GM12874 (cell line): ENCODE measurements around the gene MAPKAP1.

Source experiments
- CTCF ChIP-seq: IDR thresholded peaks from 2 replicates; pipeline ENCODE4 v1.5.1; 2011; ENCODE audit warnings: low read depth, mild to moderate bottlenecking, control low read depth, low read length, moderate library complexity; ENCODE audit not compliant: insufficient read depth

The MAPKAP1 gene

GRCh38 chr9:125421591-125422181 is 285.3 kb downstream of the MAPKAP1 start:
- no peak for TF ChIP-seq CTCF

- no peak for TF ChIP-seq CTCF
Observed at GRCh38 chr9:125421166-125421565, 285.8 kb downstream of the MAPKAP1 start.

GRCh38 chr9:125418404-125418803 is 288.6 kb downstream of the MAPKAP1 start:
- no peak for TF ChIP-seq CTCF

- no peak for TF ChIP-seq CTCF
Observed at GRCh38 chr9:125416517-125416916, 290.5 kb downstream of the MAPKAP1 start.

GRCh38 chr9:125415583-125416460 is 291.2 kb downstream of the MAPKAP1 start:
- TF ChIP-seq CTCF, result no peak

- no peak for TF ChIP-seq CTCF
Observed at GRCh38 chr9:125413579-125413978, 293.4 kb downstream of the MAPKAP1 start.

- no peak for TF ChIP-seq CTCF
Observed at GRCh38 chr9:125412166-125412565, 294.8 kb downstream of the MAPKAP1 start.
